HepG2 (cell line): Measurements from ENCODE around the gene ALG9.
A peak's percentile ranks its signal among the peaks of the same experiment; 100 is the strongest.

Source experiments
- CREM ChIP-seq, 2 experiments: sonication (generic) in 1 of 2; formaldehyde crosslinking in 1 of 2; IDR thresholded peaks; 2 replicates each; pipeline versions ENCODE4 v1.4.0 to v1.6.1; 2016 to 2020; ENCODE audit warnings: antibody characterized with exemption in 1 of 2, mild to moderate bottlenecking in 1 of 2, missing genetic modification reagents in 1 of 2
- CTCF ChIP-seq: sonication (generic); formaldehyde crosslinking; IDR thresholded peaks from 2 replicates; pipeline ENCODE4 v1.5.0; 2020; ENCODE audit warnings: mild to moderate bottlenecking, missing genetic modification reagents, moderate library complexity
- DR1 ChIP-seq: sonication (generic); formaldehyde crosslinking; IDR thresholded peaks from 2 replicates; pipeline ENCODE4 v1.8.0; 2021; ENCODE audit warnings: mild to moderate bottlenecking, missing genetic modification reagents, inconsistent platforms
- KAT7 ChIP-seq: IDR thresholded peaks from 2 replicates; pipeline ENCODE4 v1.6.1; 2018; ENCODE audit warnings: borderline replicate concordance, missing compliant biosample characterization
- REST ChIP-seq, 2 experiments: IDR thresholded peaks; 2 replicates each; pipeline ENCODE4 v1.6.1; 2011 to 2012; ENCODE audit warnings: low read length in 2 of 2, borderline replicate concordance in 1 of 2, low read depth in 1 of 2, mild to moderate bottlenecking in 1 of 2, moderate library complexity in 1 of 2
- SMC3 ChIP-seq: IDR thresholded peaks from 2 replicates; pipeline ENCODE4 v1.6.1; 2011; ENCODE audit warnings: low read length, improper control_type of control experiment
- TAF1 ChIP-seq: sonication (generic); formaldehyde crosslinking; IDR thresholded peaks from 2 replicates; pipeline ENCODE4 v1.4.0; 2020; ENCODE audit warnings: missing genetic modification reagents
- THYN1 ChIP-seq: sonication (generic); formaldehyde crosslinking; IDR thresholded peaks from 2 replicates; pipeline ENCODE4 v1.8.1; 2023; ENCODE audit warnings: low read depth, mild to moderate bottlenecking, moderate library complexity, missing genetic modification reagents, borderline replicate concordance
- ZBTB8A ChIP-seq: sonication (generic); formaldehyde crosslinking; IDR thresholded peaks from 2 replicates; pipeline ENCODE4 v1.4.0; 2020; ENCODE audit warnings: mild to moderate bottlenecking, low read depth, missing genetic modification reagents, borderline replicate concordance
- ZNF317 ChIP-seq: sonication (generic); formaldehyde crosslinking; IDR thresholded peaks from 2 replicates; pipeline ENCODE4 v1.5.0; 2020; ENCODE audit warnings: mild to moderate bottlenecking, missing genetic modification reagents

- TF ChIP-seq TAF1 (CRISPR knock-in tag): no peak
- TF ChIP-seq REST (IDR thresholded peaks at IDR 0.05; ENCODE audit: borderline replicate concordance in 1 of 2, low read depth in 1 of 2, low read length in 2 of 2): no peak
- TF ChIP-seq SMC3: no peak
- peak; percentile 29 for TF ChIP-seq CTCF
- TF ChIP-seq THYN1 (CRISPR knock-in tag): no peak
- TF ChIP-seq DR1 (CRISPR knock-in tag): no peak
- TF ChIP-seq CREM (IDR thresholded peaks at IDR 0.05): no peak
- TF ChIP-seq CREM (CRISPR knock-in tag; IDR thresholded peaks at IDR 0.05): no peak
- no peak for TF ChIP-seq ZBTB8A (CRISPR knock-in tag)
- no peak for TF ChIP-seq KAT7 (CRISPR knock-in tag)
- no peak for TF ChIP-seq ZNF317 (CRISPR knock-in tag)
Measured at GRCh38 chr11:111851636-111852035, 19.7 kb downstream of the ALG9 start.
